Measurements from ENCODE around the gene SLC12A8. TPM values are rescaled to one million over a fixed set of nuclear protein-coding genes. Genes with fewer than 3 reads are reported as not detected.
A peak's percentile ranks its signal among the peaks of the same experiment; 100 is the strongest.

The SLC12A8 gene
- total RNA-seq, 1 donor from 2014 or later, result 6.1 TPM

GRCh38 chr3:125112981-125113380 is 99.6 kb downstream of the SLC12A8 start:
- H3K9me3 Mint-ChIP-seq (ENCODE audit: low read depth), result no peaks in the 10 kb centered on the region
- peaks cover 66% of the 10 kb centered on the region for H3K4me1 Mint-ChIP-seq (ENCODE audit: low read depth)
- H3K36me3 Mint-ChIP-seq (ENCODE audit: low read depth), result no peaks in the 10 kb centered on the region
- DNase-seq (ENCODE audit: low spot score), result no peak
- no peak overlapping the region for H3K4me3 Mint-ChIP-seq (ENCODE audit: unreplicated experiment)
- no peaks in the 10 kb centered on the region for H3K27me3 Mint-ChIP-seq (ENCODE audit: low read depth)
- TF ChIP-seq CTCF (IDR thresholded peaks at IDR 0.05), result no peak
- no peak overlapping the region for H3K27ac Mint-ChIP-seq (ENCODE audit: unreplicated experiment)

- Mint-ChIP-seq H3K27me3 (ENCODE audit: low read depth) (no peaks in the 10 kb centered on the region), H3K27ac (ENCODE audit: unreplicated experiment) (peak overlapping the region; percentile 62), H3K9me3 (ENCODE audit: low read depth) (no peaks in the 10 kb centered on the region), H3K4me3 (ENCODE audit: unreplicated experiment) (no peak overlapping the region), H3K4me1 (ENCODE audit: low read depth) (peaks cover 55% of the 10 kb centered on the region), H3K36me3 (ENCODE audit: low read depth) (no peaks in the 10 kb centered on the region)
- TF ChIP-seq CTCF (IDR thresholded peaks at IDR 0.05), result no peak
- no peak for DNase-seq (ENCODE audit: low spot score)
Observed at GRCh38 chr3:125110876-125111480, 101.6 kb downstream of the SLC12A8 start.

GRCh38 chr3:125110016-125110875 is 102.3 kb downstream of the SLC12A8 start:
- Mint-ChIP-seq H3K9me3 (ENCODE audit: low read depth) (peaks cover 3% of the 10 kb centered on the region), H3K4me3 (ENCODE audit: unreplicated experiment) (no peak overlapping the region)

GRCh38 chr3:125109536-125109925 is 103.0 kb downstream of the SLC12A8 start:
- DNase-seq (ENCODE audit: low spot score), result no peak
- H3K4me3 Mint-ChIP-seq (ENCODE audit: unreplicated experiment), result no peak overlapping the region

More at GRCh38 chr3:125110016-125110875, 102.3 kb downstream of the SLC12A8 start:
- no peak for DNase-seq (ENCODE audit: low spot score)
- no peak for TF ChIP-seq CTCF (IDR thresholded peaks at IDR 0.05)
- no peaks in the 10 kb centered on the region for H3K27me3 Mint-ChIP-seq (ENCODE audit: low read depth)
- peak overlapping the region; percentile 62 for H3K27ac Mint-ChIP-seq (ENCODE audit: unreplicated experiment)
- H3K36me3 Mint-ChIP-seq (ENCODE audit: low read depth), result peaks cover 2% of the 10 kb centered on the region
- H3K4me1 Mint-ChIP-seq (ENCODE audit: low read depth), result peaks cover 48% of the 10 kb centered on the region

More at GRCh38 chr3:125109536-125109925, 103.0 kb downstream of the SLC12A8 start:
- Mint-ChIP-seq H3K36me3 (ENCODE audit: low read depth) (peaks cover 6% of the 10 kb centered on the region), H3K27ac (ENCODE audit: unreplicated experiment) (peak overlapping the region; percentile 9), H3K4me1 (ENCODE audit: low read depth) (peaks cover 43% of the 10 kb centered on the region), H3K27me3 (ENCODE audit: low read depth) (no peaks in the 10 kb centered on the region), H3K9me3 (ENCODE audit: low read depth) (peaks cover 9% of the 10 kb centered on the region)
- TF ChIP-seq CTCF (IDR thresholded peaks at IDR 0.05), result no peak
